Endometrium (tissue), 2 donors: ENCODE results near the gene PAM16.

Source experiments
- FAIRE-seq: peaks from 2 replicates; lab custom pipeline; 2012; peaks lifted over from hg19 to GRCh38; lab: Jason Lieb, UNC
- donor health status: control.
- donor health status: control.

Gene PAM16

DNA sequence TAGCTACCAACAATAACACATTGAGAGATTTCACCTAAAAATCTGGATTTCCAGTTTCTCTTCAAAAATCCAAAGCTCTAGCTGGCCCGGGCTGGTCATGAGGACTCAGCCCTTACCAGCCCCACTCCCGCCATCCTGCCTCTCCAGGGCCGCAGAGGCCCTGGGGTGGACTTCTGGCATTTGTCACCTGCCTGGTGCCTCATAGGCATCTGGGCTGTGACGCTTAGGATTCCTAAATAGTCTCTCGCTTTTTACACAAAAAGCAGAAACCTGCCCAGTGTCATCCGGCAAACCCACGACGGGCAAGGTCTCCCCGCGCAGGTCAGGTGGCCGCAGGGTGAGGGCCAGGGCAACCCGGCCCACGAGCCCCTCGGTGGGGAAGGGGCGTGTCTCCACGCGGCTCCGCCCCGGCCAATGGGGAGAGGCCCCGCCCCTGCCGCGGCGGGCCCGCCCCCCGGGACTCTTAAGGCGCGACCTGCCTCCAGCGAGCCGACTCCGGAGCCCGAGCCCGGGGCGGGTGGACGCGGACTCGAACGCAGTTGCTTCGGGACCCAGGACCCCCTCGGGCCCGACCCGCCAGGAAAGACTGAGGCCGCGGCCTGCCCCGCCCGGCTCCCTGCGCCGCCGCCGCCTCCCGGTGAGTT, 20.4 kb upstream of the PAM16 start, which contains the start of gene VASN:
VASN (plus strand) TSS at position 492 of the 644 bp plus-strand sequence. CDS start 9,030 bp downstream, outside the sequence.
- no peak for FAIRE-seq

- FAIRE-seq = no peak
Observed at GRCh38 chr16:4370570-4371356, 19.6 kb upstream of the PAM16 start.

GRCh38 chr16:4370151-4370550, 19.0 kb upstream of the PAM16 start:
- no peak for FAIRE-seq

- FAIRE-seq = no peak
Observed at GRCh38 chr16:4369007-4369733, 18.0 kb upstream of the PAM16 start.

DNA sequence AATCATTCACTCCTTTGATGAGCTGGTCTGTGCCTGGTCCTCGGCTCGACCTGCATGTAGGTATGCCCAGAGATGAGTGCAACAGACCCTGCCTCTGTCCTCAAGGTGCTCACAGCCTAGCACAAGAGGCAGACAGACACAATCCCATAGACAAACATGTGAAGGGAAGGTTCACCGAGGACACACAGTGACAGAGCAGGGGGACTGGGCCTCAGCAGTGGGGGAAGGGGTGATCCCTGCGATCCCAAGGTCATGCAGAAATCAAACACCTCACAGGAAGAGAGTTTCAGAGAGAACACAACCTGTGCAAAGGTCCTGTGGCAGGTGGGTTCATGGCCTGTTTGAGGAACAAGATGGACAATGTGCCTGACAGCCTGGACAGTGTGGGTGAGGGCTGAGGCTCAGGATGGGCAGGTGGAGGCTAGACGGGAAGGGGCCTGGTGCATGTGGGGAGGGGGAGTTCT, 16.3 kb upstream of the PAM16 start:
- no peak for FAIRE-seq

DNA sequence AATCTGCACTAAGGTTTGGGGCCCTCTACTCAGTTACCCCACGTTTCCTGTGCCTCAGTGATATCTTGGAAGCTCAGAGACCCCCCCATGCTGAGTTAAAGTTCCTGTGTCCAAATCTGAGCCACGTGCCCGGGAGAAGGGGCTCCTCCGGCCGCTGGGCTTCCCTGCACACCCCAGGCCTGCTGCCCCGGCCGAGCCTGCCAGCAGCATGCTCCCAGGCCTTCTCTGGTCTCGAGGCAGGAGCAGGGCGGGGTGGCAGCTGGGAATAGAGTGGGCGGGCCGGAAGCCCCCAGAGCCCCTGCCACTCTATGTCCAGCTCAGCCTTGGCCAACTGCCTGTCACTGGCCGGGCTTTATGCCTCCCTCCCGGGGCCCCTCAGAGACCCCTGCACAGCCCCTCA, 14.9 kb upstream of the PAM16 start:
- FAIRE-seq = no peak

- FAIRE-seq = no peak
Observed at GRCh38 chr16:4365615-4366014, 14.5 kb upstream of the PAM16 start.

GRCh38 chr16:4365014-4365406, 13.9 kb upstream of the PAM16 start:
- no peak for FAIRE-seq

GRCh38 chr16:4364196-4365013, 13.3 kb upstream of the PAM16 start:
- FAIRE-seq = no peak

DNA sequence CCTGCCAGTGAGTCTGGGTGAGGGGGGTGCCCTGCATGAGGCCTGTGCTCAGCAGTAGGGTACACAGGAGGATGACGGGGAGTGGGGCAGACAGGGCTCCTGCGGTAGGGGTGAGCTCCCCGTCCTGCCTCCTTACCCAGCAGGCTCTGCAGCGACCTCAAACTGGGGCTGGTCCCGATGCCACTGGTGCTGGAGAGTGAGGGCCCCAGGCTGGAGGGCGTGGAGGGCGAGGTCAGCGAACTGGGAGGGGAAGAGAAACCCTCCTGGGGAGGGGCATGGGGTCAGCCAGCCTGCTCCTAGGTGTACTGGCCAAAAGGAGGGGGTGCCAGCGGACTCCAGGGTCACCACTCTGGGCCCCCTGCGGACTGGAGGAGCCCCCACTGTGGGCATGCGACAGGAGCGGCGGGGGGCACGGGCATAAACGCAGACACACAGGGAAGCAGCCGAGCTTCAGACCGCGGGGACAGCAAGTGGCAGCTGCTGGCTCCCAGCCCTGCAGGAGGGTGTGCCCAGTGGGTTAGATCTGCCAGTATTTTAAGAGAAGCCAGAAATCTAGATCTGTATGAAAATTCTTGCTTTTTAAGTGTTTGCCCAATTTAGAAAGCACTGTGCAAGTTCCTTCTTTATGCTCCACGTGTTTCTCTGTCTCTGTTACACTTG, 11.5 kb upstream of the PAM16 start:
- FAIRE-seq = no peak

DNA sequence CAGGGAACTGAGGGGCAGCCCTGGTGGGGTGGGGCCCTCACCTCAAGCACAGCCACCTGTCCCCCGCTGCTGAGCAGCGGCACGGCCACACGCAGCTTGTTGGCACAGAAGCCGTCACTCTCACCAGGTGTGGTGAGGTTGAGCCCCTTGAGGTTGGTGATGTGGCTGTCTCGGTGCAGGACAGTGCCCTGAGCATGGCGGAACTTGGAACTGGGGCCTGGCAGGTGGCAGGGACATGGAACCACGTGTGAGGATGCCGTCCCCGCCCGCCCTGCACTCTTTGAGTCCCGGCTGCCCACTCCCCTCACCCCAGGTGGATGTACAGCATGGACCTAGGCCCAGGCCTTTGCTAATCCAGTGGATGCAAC, 10.8 kb upstream of the PAM16 start:
- FAIRE-seq = no peak

GRCh38 chr16:4361033-4361943, 10.2 kb upstream of the PAM16 start:
- FAIRE-seq = no peak

- no peak for FAIRE-seq
Observed at GRCh38 chr16:4360538-4361021, 9.5 kb upstream of the PAM16 start.

DNA sequence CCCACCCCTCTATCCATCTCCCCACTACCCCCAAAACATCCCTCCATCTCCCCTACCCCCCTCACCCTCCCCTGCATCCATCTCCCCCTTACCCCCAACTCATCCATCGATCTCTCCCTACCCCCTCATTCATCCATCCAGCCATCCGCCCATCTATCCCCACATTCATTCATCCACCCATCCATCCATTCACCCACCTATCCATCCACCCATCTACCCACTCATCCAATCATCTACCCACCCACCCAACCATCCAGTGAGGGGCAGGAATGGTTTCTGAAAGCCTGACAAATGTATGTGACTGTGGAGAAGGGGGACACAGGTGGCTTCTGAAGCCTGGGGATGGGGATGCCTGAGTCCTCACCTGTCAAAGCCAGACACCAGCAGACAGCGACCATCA, 8.8 kb upstream of the PAM16 start:
- no peak for FAIRE-seq

DNA sequence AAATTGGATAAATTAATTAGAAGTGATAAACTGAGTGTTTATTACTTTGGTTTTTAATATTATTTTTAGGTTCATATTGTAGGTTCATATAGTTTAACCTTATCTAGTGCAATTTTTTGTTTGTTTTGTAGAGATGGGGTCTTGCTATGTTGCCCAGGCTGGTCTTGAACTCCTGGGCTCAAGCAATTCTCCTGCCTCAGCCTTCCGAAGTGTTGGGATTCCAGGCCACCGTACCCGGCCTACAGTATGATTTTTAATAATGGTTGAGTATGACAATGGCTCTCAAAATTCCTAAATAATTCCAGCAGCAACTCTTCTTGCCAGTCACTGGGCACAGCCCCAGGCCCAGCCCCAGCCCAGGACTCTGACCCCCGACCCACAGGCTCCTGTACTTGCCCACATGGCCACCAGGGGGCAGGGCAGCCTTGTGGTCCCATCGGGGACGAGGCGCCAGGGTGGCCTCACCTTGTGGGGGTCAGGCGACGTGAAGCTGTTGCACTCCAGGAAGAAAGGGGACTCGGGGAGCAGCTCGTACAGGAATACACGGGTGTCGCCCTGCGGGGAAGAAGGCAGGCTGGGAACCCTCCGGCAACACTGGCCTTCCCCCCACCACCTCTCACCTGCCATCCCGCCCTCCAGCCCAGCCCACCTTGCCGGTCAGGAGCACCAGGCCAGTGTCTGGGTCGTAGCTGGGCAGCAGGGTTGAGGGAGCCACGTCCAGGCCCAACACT, 7.9 kb upstream of the PAM16 start:
- FAIRE-seq = no peak

DNA sequence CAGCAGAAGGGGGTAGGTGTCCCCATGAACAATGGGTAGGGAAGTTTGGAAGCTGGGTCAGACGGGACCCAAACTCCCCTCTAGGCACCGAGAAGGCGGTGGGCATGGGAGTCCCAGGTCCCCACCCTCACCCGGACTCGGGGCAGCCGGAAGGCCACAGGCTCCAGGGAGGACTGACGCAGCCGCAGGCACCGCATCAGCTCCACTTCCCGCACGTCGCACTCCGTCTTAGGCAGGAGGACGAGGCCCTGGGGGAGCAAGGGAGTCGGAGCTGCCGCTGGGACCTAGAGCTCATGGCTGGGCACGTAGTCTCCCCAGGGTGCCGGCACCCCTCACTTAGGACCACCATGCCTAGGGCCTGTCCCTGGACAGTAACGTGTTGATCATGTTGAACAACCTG, 7.1 kb upstream of the PAM16 start:
- FAIRE-seq = no peak

- no peak for FAIRE-seq
Observed at GRCh38 chr16:4356820-4357219, 5.7 kb upstream of the PAM16 start.

- FAIRE-seq = no peak
Observed at GRCh38 chr16:4354512-4355409, 3.6 kb upstream of the PAM16 start.

GRCh38 chr16:4353675-4354074, 2.6 kb upstream of the PAM16 start:
- FAIRE-seq = no peak
